ENCODE data around the gene ARHGEF5.
"Not testable (repeated sequence)": the region's sequence is repeated elsewhere in the genome, so short reads cannot be mapped to it uniquely, and the experiment has no call there.

The ARHGEF5 gene

GRCh38 chr7:144384555-144385245 is 29.5 kb downstream of the ARHGEF5 start:
- DNase-seq = peak; percentile 73

DNA sequence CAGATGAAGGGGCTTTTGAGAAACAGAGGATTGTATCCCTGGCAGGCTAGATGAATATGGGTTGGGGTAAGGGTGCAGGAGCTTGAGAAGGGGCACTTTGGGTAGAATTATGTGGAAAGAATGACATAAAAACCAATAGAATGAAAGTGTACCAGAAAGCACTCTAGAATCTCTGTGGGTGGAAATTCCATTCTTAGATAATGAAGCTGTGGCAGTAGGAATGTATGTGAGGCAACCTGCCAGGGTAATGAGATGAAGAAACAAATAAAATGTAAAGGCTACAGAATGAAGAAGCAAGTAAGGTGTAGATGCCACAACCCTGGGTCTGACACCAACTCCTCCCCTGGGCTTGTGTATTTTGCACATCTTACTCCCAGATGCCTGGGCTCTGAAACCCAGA is 31.5 kb downstream of the ARHGEF5 start:
- no peak for DNase-seq

DNA sequence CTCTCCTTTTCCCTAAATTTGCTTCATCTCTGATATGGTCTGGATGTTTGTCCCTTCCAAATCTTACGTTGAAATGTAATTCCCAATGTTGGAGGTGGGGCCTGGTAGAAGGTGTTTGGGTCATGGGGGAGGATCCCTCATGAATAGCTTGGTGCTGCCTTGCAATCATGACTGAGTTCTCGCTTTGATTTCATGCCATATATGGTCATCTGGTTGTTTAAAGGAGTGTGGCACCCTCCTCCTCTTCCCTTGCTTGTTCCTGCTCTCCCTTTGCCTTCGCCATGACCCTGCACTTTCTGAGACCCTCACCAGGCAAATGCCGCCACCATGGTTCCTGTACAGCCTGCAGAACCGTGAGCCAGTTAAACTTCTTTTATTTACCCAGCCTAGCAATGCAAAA is 33.7 kb downstream of the ARHGEF5 start:
- no peak for DNase-seq

DNA sequence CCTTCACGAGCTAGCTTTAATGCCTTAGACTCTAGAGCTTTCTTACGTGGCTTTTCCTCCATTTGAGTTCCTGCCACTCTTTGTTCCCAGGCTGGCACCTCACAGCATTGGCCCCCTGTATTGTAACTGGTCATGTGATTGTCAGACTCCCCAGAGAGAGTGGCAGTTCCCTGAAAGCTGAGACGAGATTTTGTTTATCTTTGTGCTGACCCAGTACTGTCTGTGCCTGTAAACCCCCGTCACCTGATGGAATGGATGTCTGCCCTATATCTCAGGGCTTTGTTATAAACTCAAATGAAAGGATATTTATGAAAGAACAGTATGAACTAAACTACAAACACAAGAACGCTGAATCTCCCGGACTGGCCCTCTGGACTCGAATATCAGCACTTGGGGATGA is 35.3 kb downstream of the ARHGEF5 start:
- DNase-seq = no peak

DNA sequence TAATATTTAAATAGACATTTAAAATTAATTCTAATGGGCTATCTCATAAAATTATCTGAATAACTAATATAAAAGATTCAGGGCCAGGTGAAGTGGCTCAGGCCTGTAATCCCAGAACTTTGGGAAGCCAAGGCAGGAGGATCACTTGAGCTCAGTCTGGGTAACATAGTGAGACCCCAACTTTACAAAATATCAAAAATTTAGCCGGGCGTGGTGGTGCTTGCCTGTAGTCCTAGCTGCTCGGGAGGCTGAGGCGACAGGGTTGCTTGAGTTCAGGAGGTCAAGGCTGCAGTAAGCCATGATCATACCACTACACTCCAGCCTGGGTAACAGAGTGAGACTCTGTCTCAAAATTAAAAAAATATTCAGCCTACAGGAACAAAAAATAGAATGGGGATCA is 35.8 kb downstream of the ARHGEF5 start:
- no peak for DNase-seq

GRCh38 chr7:144391823-144392255 is 36.6 kb downstream of the ARHGEF5 start:
- no peak for DNase-seq

- DNase-seq = no peak
Observed at GRCh38 chr7:144397086-144397485, 41.9 kb downstream of the ARHGEF5 start.

- no peak for DNase-seq
Observed at GRCh38 chr7:144398291-144398690, 43.1 kb downstream of the ARHGEF5 start.

DNA sequence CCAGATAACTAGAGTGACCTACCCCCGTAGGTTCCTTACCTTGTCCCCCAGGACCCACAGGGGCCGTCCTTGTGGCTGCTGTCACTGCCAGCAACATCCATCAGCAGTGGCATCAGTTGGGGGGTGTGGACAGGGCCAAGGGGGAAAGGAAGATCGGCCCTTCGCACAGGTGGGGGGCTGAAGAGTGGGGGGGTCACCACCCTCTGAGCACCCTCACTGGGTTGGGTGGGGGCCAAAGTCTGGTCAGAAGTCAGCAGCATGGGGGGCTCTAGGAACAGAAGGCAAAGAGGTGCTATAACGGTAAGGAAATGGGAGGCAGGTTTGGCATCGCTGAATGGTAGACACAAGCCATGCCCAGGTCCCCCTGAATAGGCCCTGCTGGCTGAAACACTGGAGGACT is 43.7 kb downstream of the ARHGEF5 start:
- no peak for DNase-seq

- DNase-seq = no peak
Observed at GRCh38 chr7:144399946-144400345, 44.7 kb downstream of the ARHGEF5 start.

- no peak for DNase-seq
Observed at GRCh38 chr7:144401490-144401889, 46.3 kb downstream of the ARHGEF5 start.

- no peak for DNase-seq
Observed at GRCh38 chr7:144403102-144403501, 47.9 kb downstream of the ARHGEF5 start.

DNA sequence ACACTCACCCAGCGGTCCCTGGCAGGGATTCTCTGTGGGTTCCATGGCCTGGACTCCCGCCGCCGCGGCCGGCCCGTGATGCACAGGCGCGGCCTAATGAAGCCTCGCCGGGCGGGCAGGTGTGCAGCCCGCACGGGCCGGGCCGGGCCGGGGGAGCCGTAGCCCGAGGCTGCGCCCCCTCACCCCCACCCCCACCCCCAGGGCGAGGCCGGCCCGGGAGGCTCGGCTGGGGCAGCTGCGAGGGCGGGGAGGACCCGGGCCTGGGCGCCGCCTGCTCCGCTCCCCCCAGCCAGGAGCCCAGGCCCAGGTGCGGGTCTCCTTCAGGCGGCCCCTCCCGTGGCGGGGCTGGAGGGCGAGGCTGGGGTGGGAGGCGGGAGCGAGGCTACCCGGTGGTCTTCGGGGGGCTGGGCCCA is 48.5 kb downstream of the ARHGEF5 start, which contains the start of gene NOBOX:
Gene NOBOX, minus strand, starts transcription at position 45 of the 413 bp plus-strand sequence.
- DNase-seq = no peak

- DNase-seq = no peak
Observed at GRCh38 chr7:144404946-144405345, 49.7 kb downstream of the ARHGEF5 start.

DNA sequence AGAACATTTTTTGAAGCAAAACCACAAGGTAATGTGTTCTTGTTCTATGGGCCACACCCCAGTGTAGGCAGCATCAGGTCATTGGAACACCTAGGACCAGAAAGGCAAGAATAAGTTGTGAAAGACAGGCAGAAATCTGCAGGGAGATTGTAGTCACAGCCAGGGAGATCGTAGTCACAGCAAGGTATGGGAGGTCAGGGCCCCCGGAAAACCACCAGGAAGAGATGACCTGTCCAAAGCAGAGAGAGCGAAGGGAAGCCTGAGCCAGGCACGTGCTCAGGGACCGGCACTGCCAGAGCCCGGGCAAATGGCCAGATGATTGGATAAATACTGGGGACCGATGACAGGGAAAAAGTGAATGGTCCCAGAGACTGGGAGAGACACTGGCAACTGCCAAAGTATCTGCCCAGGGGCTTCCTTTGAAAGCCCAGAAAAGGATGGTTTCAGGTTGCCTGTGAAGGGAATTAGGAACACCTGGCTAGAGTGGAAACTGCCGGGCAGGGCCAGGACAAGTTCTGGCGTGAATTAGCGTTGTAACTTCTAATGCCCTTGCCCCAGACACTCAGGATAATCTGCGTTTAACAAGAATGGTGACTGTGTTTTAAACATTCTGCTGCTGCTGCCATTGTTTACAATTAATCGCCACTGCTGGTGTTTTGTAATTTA is 52.2 kb downstream of the ARHGEF5 start:
- no peak for DNase-seq

DNA sequence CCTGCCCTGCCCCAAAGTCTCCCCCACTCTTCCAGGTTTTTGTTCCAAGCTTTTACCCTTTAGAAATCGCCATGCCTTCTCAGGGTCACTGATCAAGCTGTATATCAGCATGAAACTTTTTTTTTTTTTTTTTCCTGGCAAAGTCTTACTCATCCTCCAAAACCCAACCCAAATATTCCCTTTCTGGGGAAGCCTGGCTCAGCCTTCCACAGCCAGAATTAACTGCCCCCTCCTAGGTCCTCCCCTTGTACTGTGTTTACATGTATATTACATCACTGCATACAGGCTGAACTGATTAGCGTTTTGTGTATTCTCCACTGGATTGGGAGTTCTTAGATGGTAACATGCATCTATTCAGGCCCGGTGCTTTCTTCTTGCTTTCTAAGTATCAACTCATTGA is 52.9 kb downstream of the ARHGEF5 start:
- DNase-seq = no peak

DNA sequence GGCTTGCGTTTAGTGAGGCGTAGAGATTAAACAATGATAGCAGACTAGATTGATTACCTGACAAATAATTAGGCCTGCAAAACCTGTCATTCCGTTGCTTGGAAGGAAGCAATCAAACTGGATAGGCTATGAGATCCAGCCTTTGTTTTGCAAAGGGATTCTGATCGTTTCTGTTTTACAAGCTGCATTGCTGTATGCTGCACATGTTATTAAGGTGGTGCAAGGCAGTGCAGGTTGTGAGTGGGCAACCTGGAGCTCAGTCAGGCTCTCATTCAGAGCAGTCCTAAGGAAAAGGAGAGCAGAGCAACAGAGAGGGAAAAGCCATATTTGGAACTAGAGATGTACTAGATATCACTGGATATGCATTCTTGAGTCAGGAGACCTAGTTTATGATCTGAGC is 55.2 kb downstream of the ARHGEF5 start:
- DNase-seq = no peak

DNA sequence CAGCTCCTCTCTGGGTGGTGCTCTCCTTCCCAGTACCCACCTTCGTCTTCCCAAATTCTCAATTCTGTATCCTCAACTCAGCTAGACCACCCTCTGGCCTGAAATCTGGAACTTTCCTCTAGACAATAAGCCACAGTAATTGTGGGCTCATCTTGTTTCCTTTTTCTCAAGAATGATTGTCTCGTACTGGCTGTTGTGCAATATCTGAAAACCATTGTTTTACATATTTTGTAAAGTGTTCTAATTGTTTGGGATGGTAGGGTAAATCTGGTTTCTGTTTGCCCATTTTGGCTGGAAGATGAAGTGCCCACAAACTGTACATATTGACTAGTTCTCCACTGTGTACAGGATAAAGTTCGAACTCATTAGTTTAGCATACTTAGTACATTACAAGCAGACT is 59.6 kb downstream of the ARHGEF5 start:
- no peak for DNase-seq

DNA sequence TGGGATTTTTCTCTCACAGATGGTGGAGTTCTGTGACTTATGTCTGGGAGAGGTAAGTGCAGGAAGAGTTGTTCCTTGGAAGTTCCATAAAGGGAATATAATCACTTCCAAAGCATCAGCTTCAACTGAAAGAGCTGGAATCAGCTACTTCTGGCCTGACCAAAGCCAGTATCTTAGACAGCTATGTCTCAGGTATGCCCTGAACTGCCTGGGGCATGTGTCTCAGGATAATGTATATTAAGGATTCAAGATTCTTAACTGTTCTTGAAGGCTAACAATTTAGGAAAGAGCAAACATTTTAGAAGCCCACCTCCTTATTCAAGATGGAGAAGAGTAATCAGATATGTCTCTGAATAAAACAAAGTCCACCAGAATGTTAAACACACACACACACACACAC is 60.7 kb downstream of the ARHGEF5 start:
- DNase-seq = no peak

- no peak for DNase-seq
Observed at GRCh38 chr7:144416341-144416740, 61.1 kb downstream of the ARHGEF5 start.

DNA sequence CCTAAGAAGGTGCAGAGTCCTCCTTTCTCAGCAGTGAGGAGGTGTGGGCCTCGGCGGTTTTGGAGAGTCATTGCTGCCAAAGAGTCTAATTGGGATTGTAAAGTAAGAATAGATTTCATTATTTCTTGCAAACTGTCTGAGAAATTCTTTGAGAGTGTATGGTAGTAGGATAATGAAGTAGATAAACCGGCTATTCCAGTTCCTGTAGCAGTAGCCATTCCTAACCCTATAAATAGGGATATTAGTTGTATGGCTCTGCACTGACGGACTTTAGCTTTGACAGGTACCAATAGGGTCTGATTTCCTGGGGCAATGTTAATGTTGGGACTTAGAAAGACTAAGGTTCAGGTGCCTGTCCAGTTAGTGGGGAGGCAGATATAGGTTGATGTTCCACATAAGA is 63.7 kb downstream of the ARHGEF5 start:
- not testable (repeated sequence) for DNase-seq

DNA sequence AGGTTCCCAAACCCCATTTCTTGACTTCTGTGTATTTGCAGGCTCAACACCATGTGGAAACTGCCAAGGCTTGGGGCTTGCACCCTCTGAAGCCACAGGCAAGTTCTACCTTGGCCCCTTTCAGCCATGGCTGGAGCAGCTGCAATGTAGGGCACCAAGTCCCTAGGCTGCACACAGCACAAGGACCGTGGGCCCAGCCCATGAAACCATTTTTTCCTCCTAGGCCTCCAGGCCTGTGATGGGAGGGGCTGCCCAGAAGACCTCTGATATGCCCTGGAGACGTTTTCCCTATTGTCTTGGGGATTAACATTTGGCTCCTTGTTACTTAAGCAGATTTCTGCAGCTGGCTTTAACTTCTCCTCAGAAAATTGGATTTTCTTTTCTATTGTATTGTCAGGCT is 72.3 kb downstream of the ARHGEF5 start:
- not testable (repeated sequence) for DNase-seq

DNA sequence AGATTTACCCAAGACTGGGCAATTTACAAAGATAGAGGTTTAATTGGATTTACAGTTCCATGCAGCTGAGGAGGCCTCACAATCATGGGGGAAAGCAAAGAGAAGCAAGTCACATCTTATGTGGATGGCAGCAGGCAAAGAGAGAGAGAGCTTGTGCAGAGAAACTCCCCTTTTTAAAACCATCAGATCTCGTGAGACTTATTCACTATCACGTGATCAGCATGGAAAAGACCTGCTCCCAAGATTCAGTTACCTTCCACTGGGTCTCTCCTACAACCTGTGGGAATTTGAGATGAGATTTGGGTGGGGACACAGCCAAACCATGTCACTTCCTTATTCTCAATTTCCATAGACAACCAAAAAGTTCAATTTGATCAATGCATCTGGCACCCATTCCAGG is 73.2 kb downstream of the ARHGEF5 start:
- DNase-seq = no peak

Data from stimulated activated CD4-positive, alpha-beta T cell treated with anti-CD3 and anti-CD28 coated beads, Interleukin-15, amount 100 ng/mL, for 24 hours (primary cell).